ENCODE data around the gene RRP1.
A peak's percentile ranks its signal among the peaks of the same experiment; 100 is the strongest.

Gene RRP1

GRCh38 chr21:43803558-43804300 is 14.4 kb downstream of the RRP1 start:
- DNase-seq = no peak

DNA sequence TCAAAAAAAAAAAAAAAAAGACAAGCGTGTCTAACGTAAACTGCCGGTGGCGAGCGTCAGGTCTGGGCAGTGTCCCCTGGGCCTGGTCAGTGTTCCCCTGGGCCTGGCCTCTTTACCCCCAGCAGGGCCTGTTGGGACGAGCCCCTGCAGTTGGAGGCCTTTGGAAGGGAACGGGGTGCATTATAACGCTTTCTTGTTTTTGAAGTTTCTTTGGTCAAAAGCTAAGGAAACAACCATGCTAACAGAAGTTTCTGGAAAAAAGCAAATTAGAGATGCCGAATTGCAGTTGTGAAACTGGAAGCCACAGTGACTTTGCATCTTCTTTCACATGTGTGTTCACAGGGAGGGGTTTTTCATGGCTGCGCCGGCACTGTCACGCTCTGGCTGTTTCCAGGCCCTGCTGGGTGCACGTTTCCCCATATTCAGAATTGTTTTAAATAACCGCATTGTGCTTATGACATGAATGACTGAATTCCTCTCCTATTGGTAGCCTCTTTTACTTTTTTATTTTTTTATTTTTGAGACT is 16.0 kb downstream of the RRP1 start:
- DNase-seq = no peak

DNA sequence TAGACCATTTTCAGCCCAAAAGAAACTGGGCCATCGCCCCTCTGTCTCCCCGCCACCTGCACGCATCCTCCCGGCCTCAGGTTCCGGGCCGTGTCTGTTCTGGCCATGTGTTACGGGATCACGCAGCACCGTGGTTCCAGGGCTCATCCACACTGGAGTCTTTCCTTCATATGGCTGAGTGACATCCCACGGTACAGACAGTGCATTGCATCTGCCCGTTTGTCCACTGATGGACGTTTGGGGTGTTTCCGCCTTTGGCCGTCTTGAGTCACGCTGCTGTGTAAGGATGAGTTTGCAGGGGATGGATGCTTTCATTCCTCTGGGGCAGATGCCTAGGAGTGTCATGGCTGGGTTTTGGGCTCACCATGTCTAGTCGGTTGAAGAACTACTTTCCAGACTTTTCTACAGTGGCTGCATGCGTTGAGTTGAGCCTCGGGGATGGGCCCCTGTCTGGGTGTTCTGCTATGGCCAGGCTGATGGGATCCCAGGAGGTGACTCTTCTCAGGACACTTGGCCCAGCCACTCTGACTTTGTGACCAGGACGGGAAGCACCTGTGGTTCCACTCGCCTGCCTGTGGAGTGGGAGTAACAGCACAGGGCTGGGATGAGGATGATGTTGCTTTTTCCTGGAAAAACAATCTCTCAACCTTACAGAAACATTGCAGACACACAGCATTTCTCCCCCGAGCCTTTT is 16.8 kb downstream of the RRP1 start:
- no peak for DNase-seq

DNA sequence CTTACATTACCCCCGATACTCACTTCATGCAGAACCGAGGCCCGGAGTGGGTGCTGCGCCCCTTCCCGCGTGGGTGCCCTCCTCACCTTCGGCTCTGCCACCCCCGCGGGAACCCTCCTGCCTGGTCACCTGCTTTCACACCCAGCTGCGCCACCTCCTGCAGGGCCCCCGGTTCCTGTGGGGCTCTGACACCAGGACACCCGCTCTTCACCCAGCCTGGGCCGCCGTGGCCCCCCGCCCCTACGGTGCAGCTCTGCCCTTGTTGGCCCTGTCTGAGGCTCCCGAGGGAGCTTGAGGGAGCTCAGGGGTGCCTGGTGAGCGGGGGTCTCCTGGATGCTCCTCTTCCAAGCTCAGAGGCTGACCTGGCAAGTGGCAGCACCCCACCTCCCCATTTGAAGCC is 19.0 kb downstream of the RRP1 start:
- no peak for DNase-seq

- DNase-seq = no peak
These were observed 19.5 kb downstream of the RRP1 start for GRCh38 chr21:43808832-43809251.

GRCh38 chr21:43809346-43809799 is 20.0 kb downstream of the RRP1 start:
- no peak for DNase-seq

GRCh38 chr21:43809853-43810504 is 20.6 kb downstream of the RRP1 start:
- no peak for DNase-seq

- DNase-seq = peak; percentile 90
These were observed 21.3 kb downstream of the RRP1 start for GRCh38 chr21:43810505-43811261.

GRCh38 chr21:43811262-43812105 is 22.1 kb downstream of the RRP1 start:
- DNase-seq = no peak

DNA sequence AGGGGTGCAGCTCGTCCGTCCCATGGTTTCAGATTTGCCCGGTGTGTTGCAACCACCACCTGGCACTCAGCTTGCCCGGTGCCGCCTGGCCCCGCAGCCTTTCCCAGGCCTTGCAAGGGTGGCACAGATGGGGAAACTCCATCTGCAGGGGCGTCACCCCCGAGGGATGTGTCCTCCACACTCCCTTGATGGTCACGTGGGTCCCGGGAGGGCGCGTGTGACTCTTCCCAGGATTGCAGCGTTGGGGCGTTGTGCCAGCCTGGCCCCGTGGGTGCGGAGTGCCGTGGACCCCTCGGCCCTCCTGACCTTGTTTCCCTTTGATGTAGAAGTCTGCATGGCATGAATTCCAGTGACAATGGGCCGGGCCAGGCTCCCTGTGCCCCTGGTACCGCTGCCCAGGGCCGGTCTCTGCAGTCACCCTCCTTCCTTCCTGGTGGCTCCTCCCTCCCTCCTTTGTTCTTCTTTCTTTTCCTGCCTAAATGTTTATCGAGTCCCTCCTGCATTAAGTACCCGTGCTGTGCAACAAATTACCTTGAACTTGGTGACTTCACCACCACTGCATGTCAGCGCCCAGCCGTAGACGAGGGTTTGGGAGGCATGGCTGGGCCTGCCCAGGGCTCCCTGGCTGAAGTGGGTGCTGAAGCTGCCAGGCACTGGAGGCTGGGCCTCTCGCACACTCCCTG is 22.9 kb downstream of the RRP1 start:
- no peak for DNase-seq

DNA sequence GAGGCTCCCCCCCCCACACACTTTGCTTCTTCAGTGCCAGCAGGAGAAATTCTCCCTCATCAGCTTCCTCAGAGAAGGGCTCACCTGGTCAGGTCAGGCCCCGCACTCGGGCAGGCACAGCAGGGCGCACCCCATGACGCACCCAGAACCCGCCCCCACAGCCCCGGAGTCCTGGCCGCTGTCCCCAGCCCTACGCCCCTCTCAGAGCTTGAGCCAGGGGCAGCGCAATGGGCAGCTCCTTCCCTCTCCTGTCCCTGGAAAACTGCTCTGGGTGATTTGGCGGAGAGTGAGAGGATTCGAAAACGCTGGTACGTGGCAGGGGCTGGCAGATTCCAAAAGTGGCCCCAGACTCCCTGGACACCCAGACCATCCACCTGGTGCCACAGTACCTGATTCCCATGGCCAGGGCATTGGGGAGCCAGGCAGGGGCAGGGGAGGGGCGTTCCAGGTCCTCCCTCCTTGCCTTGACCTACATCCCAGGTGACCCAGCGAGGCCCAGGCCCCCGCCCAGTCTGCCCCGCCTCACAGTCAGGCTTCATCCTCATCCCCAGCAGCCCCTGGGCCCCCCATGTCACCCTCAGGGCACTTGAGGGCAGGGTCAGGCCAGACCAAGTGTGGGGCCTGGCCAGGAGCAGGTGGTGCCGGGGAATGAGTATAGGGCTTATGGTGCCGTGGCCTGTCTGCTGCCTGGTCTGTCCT is 23.7 kb downstream of the RRP1 start:
- no peak for DNase-seq

DNA sequence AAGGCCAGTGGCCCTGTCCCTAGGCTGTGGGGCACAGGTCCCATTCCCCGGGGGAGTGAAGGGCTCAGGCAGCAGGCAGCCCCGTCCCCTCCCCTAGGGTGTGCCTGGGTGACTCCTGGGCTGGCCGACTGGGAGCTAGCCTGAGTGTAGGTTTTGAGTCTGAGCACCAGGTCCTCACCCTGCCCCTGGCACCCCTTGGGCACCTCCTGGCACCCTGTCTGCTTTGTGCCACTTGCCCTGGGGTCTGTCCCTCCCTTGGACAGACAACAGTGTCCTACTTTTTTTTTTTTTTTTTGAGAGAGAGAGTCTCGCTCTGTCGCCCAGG is 24.2 kb downstream of the RRP1 start:
- no peak for DNase-seq

GRCh38 chr21:43814215-43815106 is 25.1 kb downstream of the RRP1 start:
- no peak for DNase-seq

GRCh38 chr21:43815107-43815613 is 25.8 kb downstream of the RRP1 start:
- no peak for DNase-seq

GRCh38 chr21:43815991-43816390 is 26.6 kb downstream of the RRP1 start:
- no peak for DNase-seq

GRCh38 chr21:43816611-43817071 is 27.3 kb downstream of the RRP1 start:
- DNase-seq = no peak

DNA sequence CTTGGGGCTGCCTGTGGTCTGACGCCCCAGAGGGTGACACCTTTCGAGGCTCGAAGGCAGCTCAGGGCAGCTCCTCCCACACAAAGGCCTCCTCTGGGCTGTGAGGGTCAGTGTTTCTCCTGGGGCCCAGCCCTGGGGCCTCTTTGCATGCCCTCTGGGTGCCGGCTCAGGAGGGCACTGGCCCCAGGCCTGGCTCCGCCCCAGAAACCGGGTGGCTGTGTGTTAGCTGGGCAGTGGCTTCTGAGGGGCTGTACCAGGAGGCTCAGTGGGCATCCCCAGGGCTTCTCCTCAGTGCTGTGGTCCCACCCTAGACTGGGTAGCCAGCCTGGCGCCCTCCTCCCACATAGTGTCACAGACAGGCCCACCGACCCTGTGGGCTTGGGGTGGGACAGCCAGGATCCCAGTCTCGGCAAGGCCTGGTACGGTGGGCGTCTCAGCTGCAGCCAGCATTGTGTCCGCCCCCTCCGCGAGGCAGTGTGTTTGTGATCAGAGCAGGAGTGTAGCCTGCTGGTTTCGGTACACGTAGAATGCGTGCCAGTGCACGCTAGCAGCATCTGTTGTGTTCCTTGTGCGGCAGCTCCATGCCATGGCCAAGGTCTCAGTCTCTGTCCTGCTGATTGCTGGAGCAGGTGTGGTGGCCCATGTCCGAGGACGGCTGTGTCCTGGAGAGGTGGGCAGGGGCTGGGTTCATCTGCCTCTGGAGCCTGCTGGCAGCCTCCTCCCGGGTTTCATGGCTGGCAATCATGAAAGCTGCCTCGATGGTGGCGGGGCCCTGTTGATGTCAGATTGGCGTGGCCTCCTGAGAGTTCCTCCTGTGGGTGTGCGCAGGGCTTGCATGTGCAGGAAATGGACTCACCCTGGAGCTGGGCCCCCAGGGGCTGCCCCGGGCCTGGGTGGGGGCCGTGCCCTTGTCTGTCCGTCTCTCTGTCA is 28.0 kb downstream of the RRP1 start:
- no peak for DNase-seq

GRCh38 chr21:43818685-43819084 is 29.3 kb downstream of the RRP1 start:
- DNase-seq = no peak

Data from activated gamma-delta T cell treated with Interleukin-2 at 50 U/mL for 16 hours (primary cell).